HG02610 (cell line): ENCODE measurements around the gene VAV3.

Experiments
- ATAC-seq: cut with Tn5 transposase; IDR thresholded peaks from one replicate; pipeline ENCODE4 v1.9.1; 2021; ENCODE audit warnings: mild to moderate bottlenecking, moderate library complexity; ENCODE audit not compliant: unreplicated experiment

The VAV3 gene

GRCh38 chr1:107975851-107976250 lies 10.9 kb upstream of the VAV3 start:
- ATAC-seq = no peak

GRCh38 chr1:107974090-107974489 lies 9.1 kb upstream of the VAV3 start:
- no peak for ATAC-seq

- ATAC-seq = no peak
Measured at GRCh38 chr1:107972391-107973180, 7.6 kb upstream of the VAV3 start.

- ATAC-seq = no peak
Measured at GRCh38 chr1:107966550-107966949, 1.6 kb upstream of the VAV3 start.

GRCh38 chr1:107964336-107965109 lies 457 bp downstream of the VAV3 start:
- ATAC-seq = no peak

GRCh38 chr1:107963601-107964335 lies 1.2 kb downstream of the VAV3 start:
- peak; percentile 95 for ATAC-seq

GRCh38 chr1:107963008-107963407 lies 2.0 kb downstream of the VAV3 start:
- ATAC-seq = no peak

GRCh38 chr1:107954719-107955415 lies 10.1 kb downstream of the VAV3 start:
- ATAC-seq = no peak

GRCh38 chr1:107954126-107954525 lies 10.9 kb downstream of the VAV3 start:
- ATAC-seq = no peak

GRCh38 chr1:107953556-107953955 lies 11.4 kb downstream of the VAV3 start:
- ATAC-seq = no peak

- ATAC-seq = no peak
Measured at GRCh38 chr1:107952989-107953388, 12.0 kb downstream of the VAV3 start.

- no peak for ATAC-seq
Measured at GRCh38 chr1:107950464-107950863, 14.5 kb downstream of the VAV3 start.

GRCh38 chr1:107949467-107950253 lies 15.3 kb downstream of the VAV3 start:
- ATAC-seq = peak; percentile 66

- no peak for ATAC-seq
Measured at GRCh38 chr1:107946794-107947193, 18.2 kb downstream of the VAV3 start.

GRCh38 chr1:107943694-107944093 lies 21.3 kb downstream of the VAV3 start:
- no peak for ATAC-seq

GRCh38 chr1:107942814-107943213 lies 22.2 kb downstream of the VAV3 start:
- no peak for ATAC-seq

- no peak for ATAC-seq
Measured at GRCh38 chr1:107941531-107941930, 23.4 kb downstream of the VAV3 start.

GRCh38 chr1:107941123-107941522 lies 23.9 kb downstream of the VAV3 start:
- no peak for ATAC-seq

- no peak for ATAC-seq
Measured at GRCh38 chr1:107940701-107941100, 24.3 kb downstream of the VAV3 start.

- ATAC-seq = no peak
Measured at GRCh38 chr1:107940017-107940577, 24.9 kb downstream of the VAV3 start.
